Thyroid gland (tissue), 4 donors: ENCODE results near the gene MIDN.

Source experiments
- CTCF ChIP-seq, 6 experiments: fragments of 200-600 bp in 3 of 6; fragments of 450-650 bp in 3 of 6; sonication (generic) in 3 of 6; IDR thresholded peaks; one replicate each; pipeline ENCODE4 v1.5.1; 2016 to 2019; ENCODE audit warnings: antibody characterized with exemption in 6 of 6, mild to moderate bottlenecking in 2 of 6, inconsistent platforms in 1 of 6, moderate library complexity in 1 of 6
- POLR2A ChIP-seq, 2 donors: fragments of 450-650 bp; IDR thresholded peaks; one replicate each; pipeline ENCODE4 v1.6.1; 2017; ENCODE audit warnings: antibody characterized with exemption in 2 of 2, mild to moderate bottlenecking in 2 of 2, moderate library complexity in 1 of 2

DNA sequence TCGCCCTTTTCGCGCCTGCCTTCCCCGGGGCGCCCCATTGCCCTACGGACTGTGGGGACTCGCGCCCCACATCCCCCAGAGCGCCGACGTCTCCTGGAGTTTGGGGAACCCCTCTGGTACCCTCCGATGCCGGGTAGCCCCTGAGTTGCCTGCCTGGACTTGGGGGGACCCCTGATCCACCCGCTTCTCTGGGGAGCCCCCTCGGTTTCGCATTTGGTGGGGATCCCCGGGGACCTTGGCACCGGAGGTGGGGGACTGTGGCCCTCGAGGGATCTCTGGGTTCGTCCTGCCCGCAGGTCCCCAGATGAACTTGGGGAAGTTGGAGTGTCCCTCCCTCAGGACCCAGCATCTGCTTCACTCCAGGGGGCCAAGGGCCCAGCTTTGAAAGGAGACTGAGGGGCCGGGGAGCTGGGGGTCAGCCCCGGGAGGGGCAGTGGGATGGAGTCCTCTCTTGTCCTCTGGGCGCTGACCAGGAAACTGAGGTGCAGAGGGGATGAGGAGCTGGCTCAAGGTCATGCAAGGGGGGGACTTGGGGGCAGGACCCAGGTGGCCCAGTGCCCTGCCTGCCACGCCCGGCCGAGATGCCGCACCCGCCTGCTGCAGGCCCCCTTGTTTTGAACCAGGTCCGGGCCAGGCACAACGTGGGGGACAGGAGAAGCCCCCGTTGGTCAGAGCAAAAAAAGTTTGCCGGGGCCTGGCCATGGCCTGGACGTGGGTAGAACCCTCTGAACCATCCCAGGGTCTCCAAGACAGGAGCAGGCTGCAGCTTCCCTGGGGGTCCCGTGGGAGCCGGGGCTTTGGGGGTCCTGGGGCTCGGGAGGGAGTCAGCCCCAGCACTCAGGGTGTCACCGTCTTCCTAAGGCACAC, 38.3 kb downstream of the MIDN start:
- TF ChIP-seq CTCF (IDR thresholded peaks at IDR 0.05), result no peak
- no peak for TF ChIP-seq POLR2A (IDR thresholded peaks at IDR 0.05)
